Gastroesophageal sphincter (tissue), 3 donors: ENCODE measurements around the gene TRERF1.

Experiments
- CTCF ChIP-seq, 4 experiments: fragments of 200-600 bp in 2 of 4; fragments of 450-650 bp in 2 of 4; sonication (generic) in 1 of 4; IDR thresholded peaks; one replicate each; pipeline ENCODE4 v1.5.1; 2017 to 2019; ENCODE audit warnings: antibody characterized with exemption in 4 of 4, mild to moderate bottlenecking in 2 of 4, moderate library complexity in 2 of 4
- EP300 ChIP-seq: sonication (generic); formaldehyde crosslinking; IDR thresholded peaks from one replicate; pipeline ENCODE4 v1.6.1; 2017; ENCODE audit warnings: antibody characterized with exemption, mild to moderate bottlenecking
- POLR2A ChIP-seq, 2 donors: fragments of 450-650 bp; IDR thresholded peaks; one replicate each; pipeline ENCODE4 v1.6.1; 2017; ENCODE audit warnings: antibody characterized with exemption in 2 of 2, mild to moderate bottlenecking in 2 of 2, moderate library complexity in 1 of 2
- POLR2AphosphoS5 ChIP-seq: sonication (generic); formaldehyde crosslinking; IDR thresholded peaks from one replicate; pipeline ENCODE4 v1.6.1; 2017; ENCODE audit warnings: antibody characterized with exemption

GRCh38 chr6:42383421-42384205 is 68.1 kb downstream of the TRERF1 start:
- no peak for TF ChIP-seq CTCF (IDR thresholded peaks at IDR 0.05)
- no peak for TF ChIP-seq POLR2AphosphoS5
- TF ChIP-seq POLR2A (IDR thresholded peaks at IDR 0.05): no peak
- no peak for TF ChIP-seq EP300
